Colonic mucosa (tissue), 4 donors: ENCODE results near the gene ANKFY1. TPM values are rescaled to one million over a fixed set of nuclear protein-coding genes. Genes with fewer than 3 reads are reported as not detected.

Experiments used
- DNase-seq: peaks from one replicate; pipeline ENCODE4 v3.0.0-alpha.2; 2020
- H3K27ac ChIP-seq: fragments of 200-600 bp; one replicate; pipeline ENCODE4 v1.8.0; 2021
- H3K27me3 ChIP-seq: fragments of 200-600 bp; one replicate; pipeline ENCODE4 v1.8.0; 2021
- H3K36me3 ChIP-seq: fragments of 200-600 bp; one replicate; pipeline ENCODE4 v1.8.0; 2021
- H3K4me1 ChIP-seq: fragments of 200-600 bp; one replicate; pipeline ENCODE4 v1.8.0; 2021; ENCODE audit warnings: mild to moderate bottlenecking
- H3K4me3 ChIP-seq: fragments of 200-600 bp; one replicate; pipeline ENCODE4 v1.8.0; 2021
- H3K9ac ChIP-seq, 2 donors: one replicate each; pipeline ENCODE4 v1.7.0; 2013; ENCODE audit warnings: control low read depth in 2 of 2, low read depth in 2 of 2, low read length in 2 of 2
- H3K9me3 ChIP-seq: fragments of 200-600 bp; one replicate; pipeline ENCODE4 v1.8.0; 2021
- intact Hi-C: fragments of 100-400 bp; cut with DNase I; formaldehyde crosslinking; loops from one replicate; pipeline ENCODE4 v1.14.1; 2022
- total RNA-seq, 2 donors: library from RNA; stranded (reverse); fragmentation: NEBNext Ultra II Directional in 1 of 2; extraction: Animal tissue kit (Norgen Biotek cat#: 25700) in 1 of 2; gene quantifications; one replicate each; pipeline ENCODE4 v1.2.1, GENCODE V29; 2021
- TF ChIP-seq, protein P1 (sequence below): fragments of 200-600 bp; IDR thresholded peaks from one replicate; pipeline ENCODE4 v1.8.0; 2022; ENCODE audit warnings: antibody characterized with exemption, mild to moderate bottlenecking
- donor health status: healthy.
- donor health status: DM: no; HTN: no; CAD: no.
- donor health status: DM: no; HTN: no; CAD: no.

The ANKFY1 gene
- total RNA-seq, 2 donors from 2014 or later: 43.8 to 51.8 TPM

DNA sequence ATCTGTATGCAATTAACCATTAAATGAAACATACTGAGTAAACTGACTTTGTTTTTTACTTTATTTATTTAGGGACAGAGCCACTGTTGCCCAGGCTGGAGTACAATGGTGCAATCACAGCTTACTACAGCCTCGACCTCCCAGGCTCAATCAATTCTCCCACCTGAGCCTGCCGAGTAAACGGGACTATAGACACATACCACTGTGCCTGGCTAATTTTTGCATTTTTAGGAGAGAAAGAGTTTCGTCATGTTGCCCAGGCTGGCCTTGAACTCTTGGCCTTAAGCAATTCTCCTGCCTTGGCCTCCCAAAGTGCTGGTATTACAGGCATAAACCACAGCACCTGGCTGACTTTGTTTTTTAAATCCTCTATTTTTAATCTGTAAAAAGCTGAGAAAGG is 42.6 kb downstream of the ANKFY1 start:
- H3K27ac ChIP-seq: no peak overlapping the region
- intact Hi-C loops: no loop called here
- H3K9me3 ChIP-seq: no peaks in the 10 kb centered on the region
- H3K36me3 ChIP-seq: no peaks in the 10 kb centered on the region
- DNase-seq: no peak
- no peak overlapping the region for H3K4me3 ChIP-seq
- TF ChIP-seq, protein P1, sequence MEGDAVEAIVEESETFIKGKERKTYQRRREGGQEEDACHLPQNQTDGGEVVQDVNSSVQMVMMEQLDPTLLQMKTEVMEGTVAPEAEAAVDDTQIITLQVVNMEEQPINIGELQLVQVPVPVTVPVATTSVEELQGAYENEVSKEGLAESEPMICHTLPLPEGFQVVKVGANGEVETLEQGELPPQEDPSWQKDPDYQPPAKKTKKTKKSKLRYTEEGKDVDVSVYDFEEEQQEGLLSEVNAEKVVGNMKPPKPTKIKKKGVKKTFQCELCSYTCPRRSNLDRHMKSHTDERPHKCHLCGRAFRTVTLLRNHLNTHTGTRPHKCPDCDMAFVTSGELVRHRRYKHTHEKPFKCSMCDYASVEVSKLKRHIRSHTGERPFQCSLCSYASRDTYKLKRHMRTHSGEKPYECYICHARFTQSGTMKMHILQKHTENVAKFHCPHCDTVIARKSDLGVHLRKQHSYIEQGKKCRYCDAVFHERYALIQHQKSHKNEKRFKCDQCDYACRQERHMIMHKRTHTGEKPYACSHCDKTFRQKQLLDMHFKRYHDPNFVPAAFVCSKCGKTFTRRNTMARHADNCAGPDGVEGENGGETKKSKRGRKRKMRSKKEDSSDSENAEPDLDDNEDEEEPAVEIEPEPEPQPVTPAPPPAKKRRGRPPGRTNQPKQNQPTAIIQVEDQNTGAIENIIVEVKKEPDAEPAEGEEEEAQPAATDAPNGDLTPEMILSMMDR: no peak
- H3K4me1 ChIP-seq: no peaks in the 10 kb centered on the region
- no peak overlapping the region for H3K9ac ChIP-seq
- no peaks in the 10 kb centered on the region for H3K27me3 ChIP-seq

DNA sequence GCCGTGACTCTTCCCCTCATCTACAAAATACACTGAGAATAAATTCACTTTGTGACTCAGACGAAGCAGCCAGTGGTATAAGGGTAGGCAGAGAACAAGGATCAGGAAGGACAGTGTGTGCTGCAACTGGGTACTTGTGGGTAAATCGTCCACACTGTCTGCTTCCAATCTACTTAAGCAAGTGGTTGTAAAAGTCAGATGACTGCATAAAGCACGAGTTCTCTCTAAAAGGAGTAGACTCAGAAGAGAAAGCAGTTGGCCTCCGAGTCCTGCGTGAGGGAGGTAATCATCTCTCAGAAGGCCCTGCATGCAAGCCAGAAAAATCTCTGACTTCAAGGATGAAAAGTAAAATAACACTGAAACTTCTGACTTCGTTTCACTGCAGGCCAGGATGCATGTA is 43.1 kb downstream of the ANKFY1 start:
- no peaks in the 10 kb centered on the region for H3K36me3 ChIP-seq
- no peak overlapping the region for H3K4me3 ChIP-seq
- no peak overlapping the region for H3K27ac ChIP-seq
- TF ChIP-seq, protein P1: no peak
- intact Hi-C loops: no loop called here
- H3K4me1 ChIP-seq: no peaks in the 10 kb centered on the region
- no peak for DNase-seq
- H3K27me3 ChIP-seq: no peaks in the 10 kb centered on the region
- no peaks in the 10 kb centered on the region for H3K9me3 ChIP-seq
- peak overlapping the region in 1 of 2 donors; percentile 23 for H3K9ac ChIP-seq

DNA sequence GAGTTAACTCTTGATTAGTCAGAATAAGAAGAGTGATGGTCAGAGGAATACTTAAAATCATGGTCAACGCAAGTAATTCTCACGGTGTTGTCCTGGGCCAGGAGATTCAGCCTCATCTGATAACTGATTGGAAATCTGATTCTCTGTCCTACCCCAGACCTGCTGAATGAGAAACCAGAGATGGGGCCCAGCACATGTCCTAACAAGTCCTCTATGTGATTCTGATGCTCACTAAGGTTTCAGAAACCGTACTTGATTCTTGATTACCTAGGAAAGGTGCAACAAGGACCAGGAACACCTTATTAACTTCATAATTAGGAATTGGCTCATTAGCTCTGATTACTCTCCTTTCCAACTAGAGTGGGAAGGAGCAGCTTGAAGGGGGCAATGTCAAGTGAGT is 44.5 kb downstream of the ANKFY1 start:
- Histone ChIP-seq H3K4me3 (no peak overlapping the region), H3K9me3 (no peaks in the 10 kb centered on the region), H3K36me3 (no peaks in the 10 kb centered on the region), H3K27me3 (no peaks in the 10 kb centered on the region), H3K4me1 (no peaks in the 10 kb centered on the region), H3K27ac (no peak overlapping the region), H3K9ac (no peak overlapping the region)
- TF ChIP-seq, protein P1: no peak
- intact Hi-C loops: no loop called here
- DNase-seq: no peak

DNA sequence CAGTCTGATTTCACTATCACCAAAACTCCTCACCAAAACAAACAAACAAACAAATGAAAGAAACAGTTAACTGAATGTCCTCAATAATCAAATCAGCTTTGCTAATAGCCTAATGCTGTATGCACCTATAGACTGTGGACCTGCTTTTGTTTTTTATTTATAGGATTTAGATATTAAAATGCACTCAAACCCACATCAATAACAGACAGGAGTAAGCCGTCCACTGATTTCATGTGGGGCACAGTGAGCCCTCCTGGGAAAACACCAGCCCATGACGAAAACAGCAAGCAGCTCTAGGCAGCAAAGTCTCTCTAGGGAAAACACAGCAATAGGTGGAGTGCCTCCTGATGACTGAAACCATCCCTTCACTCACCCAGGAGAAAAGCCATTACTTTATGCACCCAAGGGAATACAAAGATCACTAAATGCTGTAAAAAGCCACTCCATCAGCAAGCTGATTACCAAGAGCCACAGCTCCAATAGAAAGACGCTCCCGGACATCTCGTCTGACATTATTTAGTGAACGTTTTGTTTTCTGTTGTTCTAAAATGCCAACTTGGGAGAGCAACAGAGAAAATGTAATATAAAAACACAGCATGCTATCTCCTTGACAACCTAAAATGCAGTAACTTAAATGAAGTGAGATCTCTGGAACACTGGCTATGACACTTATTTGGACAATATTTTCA is 47.8 kb downstream of the ANKFY1 start:
- intact Hi-C loops: no loop called here
- Histone ChIP-seq H3K4me3 (no peak overlapping the region), H3K27ac (no peak overlapping the region)

DNA sequence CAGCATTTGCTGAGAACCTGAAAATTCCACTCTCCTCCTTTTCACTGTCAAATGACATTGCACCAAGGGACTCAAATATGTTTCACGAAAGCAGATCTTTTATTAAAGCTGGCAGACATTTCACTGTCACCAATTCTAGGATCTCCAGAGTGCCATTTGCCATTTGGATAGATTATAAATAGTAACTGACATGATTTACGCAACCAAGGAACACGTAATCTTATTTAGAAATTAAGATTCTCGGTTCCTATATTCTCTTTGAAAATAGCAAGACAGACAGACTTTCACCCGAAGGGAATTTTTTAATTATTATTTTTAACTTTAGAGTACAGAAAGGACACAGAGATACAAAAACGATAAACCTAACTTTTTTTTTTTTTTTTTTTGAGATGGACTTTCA is 49.6 kb downstream of the ANKFY1 start:
- TF ChIP-seq, protein P1: no peak
- no peaks in the 10 kb centered on the region for H3K9me3 ChIP-seq
- no peaks in the 10 kb centered on the region for H3K27me3 ChIP-seq
- no peak for DNase-seq
- no peak overlapping the region for H3K4me3 ChIP-seq
- no peak overlapping the region for H3K27ac ChIP-seq
- no peak overlapping the region for H3K9ac ChIP-seq
- intact Hi-C loops: loop anchor here (5.0 kb wide), 2 partner anchors 93 to 198 kb away; no protein-coding TSS in a partner anchor
- H3K36me3 ChIP-seq: no peaks in the 10 kb centered on the region
- H3K4me1 ChIP-seq: no peaks in the 10 kb centered on the region

More for the DNA sequence above, 47.8 kb downstream of the ANKFY1 start:
- H3K9ac ChIP-seq: no peak overlapping the region
- no peaks in the 10 kb centered on the region for H3K27me3 ChIP-seq
- DNase-seq: no peak
- no peaks in the 10 kb centered on the region for H3K9me3 ChIP-seq
- no peaks in the 10 kb centered on the region for H3K4me1 ChIP-seq
- H3K36me3 ChIP-seq: no peaks in the 10 kb centered on the region
- TF ChIP-seq, protein P1: no peak
